ENCODE measurements around the gene RPS21. TPM values are rescaled to one million over a fixed set of nuclear protein-coding genes. Genes with fewer than 3 reads are reported as not detected.

RPS21 gene
- total RNA-seq, 1 experiment from 2014 or later: 2,488 TPM

GRCh38 chr20:62393335-62393665 lies 6.4 kb downstream of the RPS21 start:
- no TSS peak for BruUV-seq (replicated peaks)
- DNase-seq (ENCODE audit: low read depth, low spot score) (no peak), ATAC-seq (no peak)
- intact Hi-C loops (cut with micrococcal nuclease): no loop called here
- CTCF ChIA-PET: no interaction called here
- Histone ChIP-seq H3K4me2 (ENCODE audit: low read length) (no peak overlapping the region), H4K20me1 (ENCODE audit: insufficient read depth) (peaks cover 7% of the 10 kb centered on the region; the same call in 1 of the 2 replicates), H3K4me1 (ENCODE audit: control insufficient read depth in 1 of 2, insufficient read depth in 2 of 2, low read length in 2 of 2) (peaks cover 5 to 15% of the 10 kb centered on the region in 2 experiments; a peak in 3 of 4 replicates), H3K4me3 (replicated peaks in 1 of 2; ENCODE audit: low read depth in 1 of 2, low read length in 2 of 2) (no peak overlapping the region), H3K9me2 (ENCODE audit: insufficient read depth) (no peaks in the 10 kb centered on the region), H3K36me3 (ENCODE audit: control insufficient read depth in 1 of 2, insufficient read depth in 2 of 2, low read length in 2 of 2) (peaks cover 7 to 11% of the 10 kb centered on the region in 2 experiments; a peak in 3 of 4 replicates), H3K9me3 (ENCODE audit: control insufficient read depth in 1 of 2, insufficient read depth in 1 of 2, low read depth in 1 of 2, low read length in 2 of 2) (no peaks in the 10 kb centered on the region), H3K79me2 (ENCODE audit: insufficient read depth, low read length) (peaks cover 14% of the 10 kb centered on the region), H3K27me3 (ENCODE audit: insufficient read depth, low read length) (no peaks in the 10 kb centered on the region), H2AFZ (ENCODE audit: low read depth, low read length, poor library complexity, severe bottlenecking) (no peak overlapping the region), H3K27ac (ENCODE audit: low read depth, low read length) (no peak overlapping the region), H3K9ac (ENCODE audit: low read length) (no peak overlapping the region)
- POLR2A ChIA-PET: no interaction called here
- TF ChIP-seq ZNF274 (IDR thresholded peaks at IDR 0.05; ENCODE audit: low read depth, low read length) (no peak), SRF (IDR thresholded peaks at IDR 0.05; ENCODE audit: low read depth) (no peak), JUND (IDR thresholded peaks at IDR 0.05) (no peak), CEBPB (IDR thresholded peaks at IDR 0.05; ENCODE audit: low read depth) (no peak), ZBTB33 (IDR thresholded peaks at IDR 0.05; ENCODE audit: extremely low read depth, insufficient replicate concordance, low read length) (no peak)
- RAD21 ChIA-PET (ENCODE audit: low non-redundant PET in 1 of 2, low total read pairs in 2 of 2, uncharacterized antibody in 2 of 2, unreplicated experiment in 2 of 2): no interaction called here

GRCh38 chr20:62393830-62394229 lies 6.9 kb downstream of the RPS21 start:
- ChIA-PET CTCF (no interaction called here), RAD21 (ENCODE audit: low non-redundant PET in 1 of 2, low total read pairs in 2 of 2, uncharacterized antibody in 2 of 2, unreplicated experiment in 2 of 2) (no interaction called here), POLR2A (no interaction called here)
- TF ChIP-seq CEBPB (IDR thresholded peaks at IDR 0.05; ENCODE audit: low read depth) (no peak), SRF (IDR thresholded peaks at IDR 0.05; ENCODE audit: low read depth) (no peak), ELF1 (IDR thresholded peaks at IDR 0.05; ENCODE audit: borderline replicate concordance, low read depth) (no peak), JUND (IDR thresholded peaks at IDR 0.05) (no peak), EZH2 (IDR thresholded peaks at IDR 0.05) (no peak), TCF7L2 (IDR thresholded peaks at IDR 0.05; ENCODE audit: borderline replicate concordance, extremely low read depth, insufficient read depth, insufficient read length) (no peak), CBX3 (IDR thresholded peaks at IDR 0.05; ENCODE audit: low read depth) (no peak), FOSL1 (IDR thresholded peaks at IDR 0.05; ENCODE audit: low read depth) (no peak), SIN3A (IDR thresholded peaks at IDR 0.05; ENCODE audit: low read depth) (no peak), ATF3 (IDR thresholded peaks at IDR 0.05) (no peak), CTCF (IDR thresholded peaks at IDR 0.05 in 2 of 3, conservative IDR thresholded peaks at IDR 0.05 in 1 of 3; ENCODE audit: borderline replicate concordance in 1 of 3, insufficient read depth in 1 of 3, low read depth in 2 of 3, low read length in 2 of 3) (no peak), SP1 (IDR thresholded peaks at IDR 0.05; ENCODE audit: low read depth) (no peak), POLR2A (IDR thresholded peaks at IDR 0.05; ENCODE audit: borderline replicate concordance, extremely low read depth, insufficient read depth, insufficient read length) (no peak)
- intact Hi-C loops (cut with micrococcal nuclease): no loop called here
- no peaks in the 10 kb centered on the region for H3K9me2 ChIP-seq (ENCODE audit: insufficient read depth)
- ATAC-seq (no peak), DNase-seq (ENCODE audit: low read depth, low spot score) (no peak)
- H3K4me2 ChIP-seq (ENCODE audit: low read length): no peak overlapping the region
- peaks cover 6% of the 10 kb centered on the region; the same call in 1 of the 2 replicates for H4K20me1 ChIP-seq (ENCODE audit: insufficient read depth)
- H3K27me3 ChIP-seq (ENCODE audit: insufficient read depth, low read length): no peaks in the 10 kb centered on the region
- H3K79me2 ChIP-seq (ENCODE audit: insufficient read depth, low read length): peaks cover 9% of the 10 kb centered on the region; the same call in 1 of the 2 replicates
- no peak overlapping the region for H3K27ac ChIP-seq (ENCODE audit: low read depth, low read length)
- H3K4me1 ChIP-seq (ENCODE audit: control insufficient read depth in 1 of 2, insufficient read depth in 2 of 2, low read length in 2 of 2): peaks cover 0 to 9% of the 10 kb centered on the region in 2 experiments; a peak in 2 of 4 replicates
- no peak overlapping the region for H3K4me3 ChIP-seq (replicated peaks in 1 of 2; ENCODE audit: low read depth in 1 of 2, low read length in 2 of 2)
- H3K36me3 ChIP-seq (ENCODE audit: control insufficient read depth in 1 of 2, insufficient read depth in 2 of 2, low read length in 2 of 2): peaks cover 3 to 5% of the 10 kb centered on the region in 2 experiments; a peak in 2 of 4 replicates
- BruUV-seq (replicated peaks): no TSS peak
- H3K9ac ChIP-seq (ENCODE audit: low read length): no peak overlapping the region
- H3K9me3 ChIP-seq (ENCODE audit: control insufficient read depth in 1 of 2, insufficient read depth in 1 of 2, low read depth in 1 of 2, low read length in 2 of 2): no peaks in the 10 kb centered on the region
- no peak overlapping the region for H2AFZ ChIP-seq (ENCODE audit: low read depth, low read length, poor library complexity, severe bottlenecking)

Measured in HCT116 (cell line).